ENCODE measurements around the gene CCDC188. TPM values are rescaled to one million over a fixed set of nuclear protein-coding genes. Genes with fewer than 3 reads are reported as not detected.

The CCDC188 gene
- total RNA-seq, 1 donor = 0.36 TPM

DNA sequence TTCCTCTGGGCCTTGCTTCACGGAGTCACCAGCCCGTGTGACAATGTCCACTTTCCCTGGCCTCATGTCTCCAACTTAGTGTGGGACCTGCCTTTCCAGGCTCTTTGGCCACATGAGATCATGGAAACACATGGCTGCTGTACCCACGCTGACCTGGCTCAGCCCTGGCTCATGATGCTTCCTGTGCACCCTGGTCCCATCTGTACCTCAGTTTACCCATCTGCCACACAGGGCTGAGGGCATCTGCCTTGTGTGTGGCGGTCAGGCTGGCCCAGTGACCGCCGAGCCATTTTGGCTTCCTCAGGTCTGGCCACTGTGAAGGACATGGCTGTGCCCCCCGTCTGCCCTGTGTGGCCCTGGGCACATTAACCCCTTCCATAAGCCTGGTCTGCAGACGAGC lies 32.2 kb upstream of the CCDC188 start:
- no peaks in the 10 kb centered on the region for H3K4me1 ChIP-seq (ENCODE audit: insufficient read depth, low read length)
- H3K27me3 ChIP-seq (ENCODE audit: insufficient read depth, low read length) = no peaks in the 10 kb centered on the region
- TF ChIP-seq, protein P1, sequence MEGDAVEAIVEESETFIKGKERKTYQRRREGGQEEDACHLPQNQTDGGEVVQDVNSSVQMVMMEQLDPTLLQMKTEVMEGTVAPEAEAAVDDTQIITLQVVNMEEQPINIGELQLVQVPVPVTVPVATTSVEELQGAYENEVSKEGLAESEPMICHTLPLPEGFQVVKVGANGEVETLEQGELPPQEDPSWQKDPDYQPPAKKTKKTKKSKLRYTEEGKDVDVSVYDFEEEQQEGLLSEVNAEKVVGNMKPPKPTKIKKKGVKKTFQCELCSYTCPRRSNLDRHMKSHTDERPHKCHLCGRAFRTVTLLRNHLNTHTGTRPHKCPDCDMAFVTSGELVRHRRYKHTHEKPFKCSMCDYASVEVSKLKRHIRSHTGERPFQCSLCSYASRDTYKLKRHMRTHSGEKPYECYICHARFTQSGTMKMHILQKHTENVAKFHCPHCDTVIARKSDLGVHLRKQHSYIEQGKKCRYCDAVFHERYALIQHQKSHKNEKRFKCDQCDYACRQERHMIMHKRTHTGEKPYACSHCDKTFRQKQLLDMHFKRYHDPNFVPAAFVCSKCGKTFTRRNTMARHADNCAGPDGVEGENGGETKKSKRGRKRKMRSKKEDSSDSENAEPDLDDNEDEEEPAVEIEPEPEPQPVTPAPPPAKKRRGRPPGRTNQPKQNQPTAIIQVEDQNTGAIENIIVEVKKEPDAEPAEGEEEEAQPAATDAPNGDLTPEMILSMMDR (IDR thresholded peaks at IDR 0.05; ENCODE audit: extremely low read depth, low read depth, low read length) = no peak
- no peaks in the 10 kb centered on the region for H3K36me3 ChIP-seq (ENCODE audit: insufficient read depth, low read length)
- H2AFZ ChIP-seq (ENCODE audit: low read length) = no peak overlapping the region
- no peaks in the 10 kb centered on the region for H3K9me3 ChIP-seq (ENCODE audit: low read depth, low read length)
- H4K20me1 ChIP-seq (ENCODE audit: insufficient read depth, low read length) = no peaks in the 10 kb centered on the region
- no peak overlapping the region for H3K4me3 ChIP-seq (ENCODE audit: insufficient read depth, low read length)
- DNase-seq (ENCODE audit: insufficient read length, low spot score, missing footprints) = no peak
- no peaks in the 10 kb centered on the region for H3K79me2 ChIP-seq (ENCODE audit: insufficient read depth, low read length)
- no peak overlapping the region for H3K4me2 ChIP-seq (ENCODE audit: insufficient read depth, low read length)
- H3K27ac ChIP-seq (ENCODE audit: low read depth, low read length) = no peak overlapping the region

DNA sequence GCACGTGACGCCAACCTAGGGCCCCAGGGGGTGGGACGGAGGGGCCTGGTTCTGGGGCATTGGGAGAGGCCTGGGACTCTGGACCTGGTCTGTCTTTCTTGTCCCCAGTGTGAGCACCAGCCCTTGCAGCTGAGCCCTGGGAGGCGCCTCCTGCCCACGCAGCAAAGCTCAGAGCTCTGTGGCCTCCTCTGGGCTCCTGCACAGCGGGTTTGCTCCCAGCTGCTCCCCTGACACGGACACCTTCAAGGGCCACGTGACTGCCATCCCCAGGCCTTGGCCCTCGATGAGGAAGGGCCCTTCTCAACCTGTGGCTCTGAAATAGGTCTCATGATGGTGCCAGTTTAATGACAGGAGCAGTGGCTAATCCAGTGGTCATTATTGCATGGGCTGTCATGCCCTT lies 31.5 kb upstream of the CCDC188 start:
- TF ChIP-seq, protein P1 (IDR thresholded peaks at IDR 0.05; ENCODE audit: extremely low read depth, low read depth, low read length) = no peak
- Histone ChIP-seq H3K4me2 (ENCODE audit: insufficient read depth, low read length) (no peak overlapping the region), H3K4me1 (ENCODE audit: insufficient read depth, low read length) (no peaks in the 10 kb centered on the region), H3K79me2 (ENCODE audit: insufficient read depth, low read length) (no peaks in the 10 kb centered on the region), H3K9me3 (ENCODE audit: low read depth, low read length) (no peaks in the 10 kb centered on the region), H4K20me1 (ENCODE audit: insufficient read depth, low read length) (no peaks in the 10 kb centered on the region), H3K27me3 (ENCODE audit: insufficient read depth, low read length) (no peaks in the 10 kb centered on the region), H3K27ac (ENCODE audit: low read depth, low read length) (no peak overlapping the region), H3K4me3 (ENCODE audit: insufficient read depth, low read length) (no peak overlapping the region), H2AFZ (ENCODE audit: low read length) (no peak overlapping the region), H3K36me3 (ENCODE audit: insufficient read depth, low read length) (no peaks in the 10 kb centered on the region)
- DNase-seq (ENCODE audit: insufficient read length, low spot score, missing footprints) = no peak

DNA sequence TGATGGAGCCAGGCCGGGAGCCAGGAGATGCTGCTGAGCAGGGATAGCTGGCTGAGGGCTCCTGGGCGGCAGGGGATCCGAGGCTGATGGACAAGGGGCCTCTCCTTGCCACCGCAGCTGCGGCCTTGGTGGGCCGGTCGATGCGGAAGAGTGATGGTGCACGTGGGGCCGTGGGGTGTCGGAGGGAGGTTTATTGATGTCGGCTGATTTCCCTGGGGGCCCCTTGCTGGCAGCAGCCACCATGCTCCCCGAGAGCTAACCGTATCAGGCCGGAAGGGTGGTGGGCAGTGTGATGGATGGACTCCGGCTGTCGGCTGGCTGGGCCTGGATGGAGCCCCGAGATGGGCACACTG lies 31.0 kb upstream of the CCDC188 start:
- Histone ChIP-seq H3K27ac (ENCODE audit: low read depth, low read length) (no peak overlapping the region), H3K9me3 (ENCODE audit: low read depth, low read length) (no peaks in the 10 kb centered on the region), H4K20me1 (ENCODE audit: insufficient read depth, low read length) (no peaks in the 10 kb centered on the region), H3K36me3 (ENCODE audit: insufficient read depth, low read length) (no peaks in the 10 kb centered on the region), H2AFZ (ENCODE audit: low read length) (no peak overlapping the region), H3K4me2 (ENCODE audit: insufficient read depth, low read length) (no peak overlapping the region), H3K79me2 (ENCODE audit: insufficient read depth, low read length) (no peaks in the 10 kb centered on the region), H3K4me1 (ENCODE audit: insufficient read depth, low read length) (no peaks in the 10 kb centered on the region), H3K27me3 (ENCODE audit: insufficient read depth, low read length) (no peaks in the 10 kb centered on the region), H3K4me3 (ENCODE audit: insufficient read depth, low read length) (no peak overlapping the region)
- TF ChIP-seq, protein P1 (IDR thresholded peaks at IDR 0.05; ENCODE audit: extremely low read depth, low read depth, low read length) = no peak
- no peak for DNase-seq (ENCODE audit: insufficient read length, low spot score, missing footprints)

DNA sequence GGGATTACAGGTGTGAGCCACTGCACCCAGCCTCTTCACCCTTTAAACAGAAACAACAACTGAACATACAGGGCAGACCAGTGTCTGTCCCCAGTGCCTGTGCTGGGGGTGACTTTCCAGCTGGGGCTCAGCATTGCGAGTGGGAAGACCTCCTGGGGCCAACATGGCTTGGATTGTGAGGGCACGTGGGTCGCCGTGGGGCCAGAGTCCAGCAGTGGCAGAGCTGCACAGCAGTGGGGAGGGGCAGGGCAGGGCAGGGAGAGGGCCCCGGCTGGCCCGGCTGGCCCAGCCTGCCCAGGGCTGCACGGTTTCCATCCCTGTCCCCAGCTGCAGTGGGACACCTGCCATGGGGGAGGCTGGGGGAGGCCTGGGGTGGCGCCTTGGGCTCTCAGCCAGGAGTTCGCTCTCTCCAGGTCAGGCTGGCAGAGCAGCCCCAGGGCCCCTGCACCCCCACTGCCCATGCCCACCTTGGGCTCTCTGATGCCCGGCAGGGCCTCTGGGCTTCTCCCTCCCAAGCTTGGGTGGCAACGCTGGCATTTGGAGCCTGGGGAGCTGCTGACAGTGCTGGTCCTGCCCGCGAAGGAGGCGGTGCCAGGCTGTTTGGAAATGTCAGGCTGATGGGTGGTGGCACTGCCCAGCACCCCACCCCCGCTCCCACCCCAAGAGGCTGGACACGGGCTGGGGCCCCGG lies 30.5 kb upstream of the CCDC188 start:
- no peak for DNase-seq (ENCODE audit: insufficient read length, low spot score, missing footprints)
- no peak overlapping the region for H3K4me3 ChIP-seq (ENCODE audit: insufficient read depth, low read length)

More for the DNA sequence above, 30.5 kb upstream of the CCDC188 start:
- Histone ChIP-seq H3K4me1 (ENCODE audit: insufficient read depth, low read length) (no peaks in the 10 kb centered on the region), H3K79me2 (ENCODE audit: insufficient read depth, low read length) (no peaks in the 10 kb centered on the region), H2AFZ (ENCODE audit: low read length) (no peak overlapping the region), H3K9me3 (ENCODE audit: low read depth, low read length) (no peaks in the 10 kb centered on the region), H3K27ac (ENCODE audit: low read depth, low read length) (no peak overlapping the region), H3K4me2 (ENCODE audit: insufficient read depth, low read length) (no peak overlapping the region), H3K27me3 (ENCODE audit: insufficient read depth, low read length) (no peaks in the 10 kb centered on the region), H4K20me1 (ENCODE audit: insufficient read depth, low read length) (no peaks in the 10 kb centered on the region), H3K36me3 (ENCODE audit: insufficient read depth, low read length) (no peaks in the 10 kb centered on the region)
- TF ChIP-seq, protein P1 (IDR thresholded peaks at IDR 0.05; ENCODE audit: extremely low read depth, low read depth, low read length) = no peak
